ENCODE data around the gene ACP5.

The ACP5 gene

GRCh38 chr19:11549386-11549953, 28.0 kb downstream of the ACP5 start:
- DNase-seq (ENCODE audit: extremely low read depth in 1 of 2, low read depth in 1 of 2), result no peak

- no peak for DNase-seq (ENCODE audit: extremely low read depth in 1 of 2, low read depth in 1 of 2)
Measured at GRCh38 chr19:11547929-11548700, 29.3 kb downstream of the ACP5 start.

DNA sequence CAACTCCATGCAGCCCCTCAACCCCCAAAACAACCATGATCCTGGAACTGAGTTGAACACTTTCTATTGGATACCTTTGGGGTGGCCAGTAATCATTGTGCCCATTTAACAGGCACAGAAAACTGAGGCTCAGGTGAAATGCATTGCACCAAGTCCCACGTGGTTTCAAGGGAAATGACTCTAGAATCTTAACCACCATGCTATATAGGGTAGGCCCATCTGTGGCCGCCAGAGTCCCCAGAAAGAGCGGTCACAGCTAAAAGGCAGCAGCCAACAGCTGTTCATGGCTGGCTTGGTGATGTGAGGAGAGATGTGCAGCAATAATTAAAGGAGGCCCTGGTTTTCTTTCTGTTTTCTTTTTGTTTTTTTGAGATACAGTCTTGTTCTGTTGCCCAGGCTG, 36.2 kb downstream of the ACP5 start:
- no peak for DNase-seq (ENCODE audit: extremely low read depth in 1 of 2, low read depth in 1 of 2)

GRCh38 chr19:11540645-11541044, 36.8 kb downstream of the ACP5 start:
- DNase-seq (ENCODE audit: extremely low read depth in 1 of 2, low read depth in 1 of 2), result no peak

- no peak for DNase-seq (ENCODE audit: extremely low read depth in 1 of 2, low read depth in 1 of 2)
Measured at GRCh38 chr19:11539495-11540365, 37.7 kb downstream of the ACP5 start.

GRCh38 chr19:11538232-11539036, 39.0 kb downstream of the ACP5 start, which contains the start of gene CNN1:
Gene CNN1, plus strand, starts transcription at chr19:11538851. Its CDS starts 77 bp downstream, at chr19:11538928.
- DNase-seq (ENCODE audit: extremely low read depth in 1 of 2, low read depth in 1 of 2), result no peak

DNA sequence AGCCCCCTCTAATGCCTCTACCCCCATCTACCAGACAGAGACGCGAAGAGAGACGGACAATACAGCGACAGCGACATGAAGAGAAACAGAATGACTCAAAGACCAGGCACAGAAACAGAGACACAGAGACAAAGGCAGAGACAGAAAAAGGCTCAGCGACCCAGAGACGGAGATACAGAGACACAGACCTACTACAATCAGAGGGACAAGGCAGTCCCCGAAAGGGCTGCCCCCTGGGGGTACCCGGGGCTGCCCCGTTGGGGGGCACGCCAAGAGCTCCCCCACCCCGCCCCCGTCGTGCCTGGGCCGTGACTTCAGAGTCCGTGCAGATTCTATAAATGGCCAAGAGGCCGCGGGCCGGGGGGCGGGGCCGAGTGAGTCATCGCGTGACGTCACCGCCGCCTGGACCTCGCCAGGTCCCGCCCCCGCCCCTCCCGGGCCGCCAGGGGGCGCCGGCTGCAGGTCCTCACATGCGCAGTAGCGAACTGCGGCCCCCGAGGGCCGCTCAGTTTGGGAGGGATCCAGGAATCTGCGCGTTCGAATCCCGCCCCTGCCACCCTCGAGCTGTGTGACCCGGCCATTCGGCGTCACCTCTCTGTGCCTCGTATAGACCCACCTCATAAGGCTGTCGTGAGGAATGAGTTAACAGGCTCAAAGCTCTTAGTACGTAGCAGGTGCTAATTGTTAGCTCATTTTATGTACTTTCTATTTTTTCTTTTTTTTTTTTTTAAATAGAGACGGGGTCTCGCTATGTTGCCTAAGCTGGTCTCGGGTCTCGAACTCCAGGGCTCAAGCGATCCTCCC, 41.5 kb downstream of the ACP5 start:
- peak; percentile 70 to 75 for DNase-seq (ENCODE audit: extremely low read depth in 1 of 2, low read depth in 1 of 2)

DNA sequence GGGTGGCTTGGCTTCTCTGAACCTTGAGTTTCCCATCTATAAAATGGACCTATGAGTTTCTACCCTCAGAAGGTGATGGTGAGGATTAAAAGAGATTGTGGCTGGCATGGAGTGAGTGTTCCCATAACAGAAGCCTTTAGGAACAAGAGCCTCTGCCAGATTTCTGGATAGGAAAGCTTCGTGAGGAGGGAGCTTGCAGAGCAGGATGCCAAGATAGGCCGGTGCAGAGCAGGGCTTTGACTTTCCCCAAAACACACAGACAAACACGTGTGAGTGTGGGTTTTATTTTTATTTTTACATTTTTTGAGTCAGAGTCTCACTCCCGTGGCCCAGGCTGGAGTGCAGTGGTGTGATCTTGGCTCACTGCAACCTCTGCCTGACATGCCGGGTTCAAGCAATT, 42.5 kb downstream of the ACP5 start:
- DNase-seq (ENCODE audit: extremely low read depth in 1 of 2, low read depth in 1 of 2), result no peak

DNA sequence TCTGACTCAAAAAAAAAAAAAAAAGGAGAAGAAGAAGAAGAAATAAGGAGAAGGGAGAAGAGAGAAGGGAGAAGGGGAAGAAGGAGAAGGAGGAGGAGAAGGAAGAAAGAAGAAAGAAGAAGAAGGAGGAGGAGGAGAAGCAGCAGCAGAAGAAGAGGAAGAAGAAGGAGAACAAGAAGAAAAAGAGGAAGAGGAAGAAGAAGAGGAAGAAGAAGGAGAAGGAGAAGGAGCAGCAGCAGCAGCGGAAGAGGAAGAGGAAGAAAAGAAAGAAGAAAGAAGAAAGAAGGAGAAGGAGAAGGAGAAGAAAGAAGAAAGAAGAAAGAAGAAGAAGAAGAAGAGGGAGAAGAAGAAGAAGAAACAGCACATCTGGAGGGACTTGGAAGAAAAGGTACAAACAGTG, 42.9 kb downstream of the ACP5 start:
- DNase-seq (ENCODE audit: extremely low read depth in 1 of 2, low read depth in 1 of 2), result no peak

GRCh38 chr19:11530432-11530831, 47.0 kb downstream of the ACP5 start:
- DNase-seq (ENCODE audit: extremely low read depth in 1 of 2, low read depth in 1 of 2), result peak in 1 of 2 donors; percentile 59

DNA sequence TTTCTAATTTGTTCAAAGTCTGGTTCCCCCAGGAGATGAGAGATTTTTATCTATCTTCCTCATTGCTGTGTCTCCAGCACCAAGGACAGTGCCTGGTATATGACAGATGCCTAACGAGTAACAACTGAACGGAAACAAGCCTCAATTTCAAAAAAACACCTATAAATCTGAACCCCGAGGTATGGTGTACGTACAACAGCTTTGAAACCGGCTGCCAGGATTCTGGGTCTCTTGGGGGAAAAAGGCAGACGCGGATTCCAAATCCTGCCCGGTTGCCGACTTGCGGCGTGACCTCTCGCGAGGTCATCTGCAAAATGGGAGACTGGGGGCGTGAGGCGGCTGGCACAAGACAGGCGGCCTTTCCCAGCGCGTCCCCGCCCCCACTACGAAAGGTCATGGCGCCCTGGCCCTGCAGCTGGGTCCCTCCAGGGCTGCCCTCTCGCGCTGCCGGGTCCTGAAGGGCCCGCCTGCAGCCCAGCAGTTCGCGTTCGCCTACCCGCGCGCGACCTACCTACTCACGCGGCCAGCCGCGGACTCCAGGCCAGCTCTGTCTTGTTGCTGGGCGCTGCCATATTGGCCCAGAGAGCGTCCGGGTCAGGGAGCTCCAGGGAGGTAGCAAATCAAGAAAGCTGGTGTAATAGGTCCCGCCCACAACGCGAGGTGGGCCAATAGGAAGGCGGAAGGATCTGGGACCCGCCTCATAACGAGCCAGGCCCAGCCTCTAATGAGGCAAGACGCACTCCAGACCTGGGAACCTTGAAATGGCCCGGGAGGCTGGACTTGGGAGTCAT, 48.7 kb downstream of the ACP5 start, which contains the start of gene ECSIT:
TSS of gene ECSIT (minus strand) at position 584 of the 791 bp plus-strand sequence. CDS start 9,964 bp downstream, outside the sequence.
- peak; percentile 79 to 93 for DNase-seq (ENCODE audit: extremely low read depth in 1 of 2, low read depth in 1 of 2)
